ENCODE data around the gene ZNF804B.

Gene ZNF804B

DNA sequence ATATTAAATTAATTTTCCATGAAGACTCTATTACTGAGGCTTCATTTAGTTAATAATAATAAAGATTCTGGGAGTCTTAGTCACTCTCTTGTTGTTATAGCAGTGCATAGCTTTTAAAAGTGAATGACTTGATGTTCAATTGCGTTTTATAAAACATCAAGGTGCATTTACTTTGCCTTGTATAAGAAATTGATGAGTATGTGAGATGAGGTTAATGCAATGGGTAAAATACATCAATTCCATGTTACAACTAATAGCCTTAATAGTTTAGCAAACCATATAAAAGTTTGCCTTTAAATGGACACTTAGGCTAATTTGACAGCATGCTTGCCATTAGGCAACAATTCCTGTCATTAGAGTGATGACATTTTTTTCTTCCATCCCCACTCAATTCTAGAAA is 209.7 kb downstream of the ZNF804B start:
- DNase-seq (ENCODE audit: low read depth), result no peak
- TF ChIP-seq MYC (IDR thresholded peaks at IDR 0.05; ENCODE audit: low read depth, low read length), result no peak
- TF ChIP-seq, protein P1, sequence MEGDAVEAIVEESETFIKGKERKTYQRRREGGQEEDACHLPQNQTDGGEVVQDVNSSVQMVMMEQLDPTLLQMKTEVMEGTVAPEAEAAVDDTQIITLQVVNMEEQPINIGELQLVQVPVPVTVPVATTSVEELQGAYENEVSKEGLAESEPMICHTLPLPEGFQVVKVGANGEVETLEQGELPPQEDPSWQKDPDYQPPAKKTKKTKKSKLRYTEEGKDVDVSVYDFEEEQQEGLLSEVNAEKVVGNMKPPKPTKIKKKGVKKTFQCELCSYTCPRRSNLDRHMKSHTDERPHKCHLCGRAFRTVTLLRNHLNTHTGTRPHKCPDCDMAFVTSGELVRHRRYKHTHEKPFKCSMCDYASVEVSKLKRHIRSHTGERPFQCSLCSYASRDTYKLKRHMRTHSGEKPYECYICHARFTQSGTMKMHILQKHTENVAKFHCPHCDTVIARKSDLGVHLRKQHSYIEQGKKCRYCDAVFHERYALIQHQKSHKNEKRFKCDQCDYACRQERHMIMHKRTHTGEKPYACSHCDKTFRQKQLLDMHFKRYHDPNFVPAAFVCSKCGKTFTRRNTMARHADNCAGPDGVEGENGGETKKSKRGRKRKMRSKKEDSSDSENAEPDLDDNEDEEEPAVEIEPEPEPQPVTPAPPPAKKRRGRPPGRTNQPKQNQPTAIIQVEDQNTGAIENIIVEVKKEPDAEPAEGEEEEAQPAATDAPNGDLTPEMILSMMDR (IDR thresholded peaks at IDR 0.05; ENCODE audit: low read depth, low read length), result no peak
- no peak for TF ChIP-seq POLR2A (IDR thresholded peaks at IDR 0.05; ENCODE audit: extremely low read depth, insufficient read length)
- TF ChIP-seq MAX (IDR thresholded peaks at IDR 0.05; ENCODE audit: low read depth, low read length), result no peak

DNA sequence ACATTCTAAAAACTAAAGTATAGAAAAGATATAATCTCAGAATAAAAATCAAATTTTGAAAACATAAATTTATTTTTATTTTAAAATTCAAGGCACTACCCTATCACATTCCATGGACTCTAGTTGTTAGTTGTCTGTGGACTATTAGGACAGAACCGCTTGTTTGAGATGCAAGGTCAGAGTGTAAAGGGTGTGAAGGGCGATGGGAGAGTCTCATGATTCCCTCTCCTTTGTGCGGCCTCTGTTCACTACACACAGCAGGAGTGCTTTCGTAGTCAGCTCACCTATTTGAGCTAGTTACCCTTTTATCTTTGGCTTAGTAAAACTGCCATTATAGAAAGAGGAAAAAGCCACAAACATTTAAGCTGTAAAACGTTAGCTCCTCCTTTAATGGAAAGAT is 225.8 kb downstream of the ZNF804B start:
- TF ChIP-seq POLR2A (IDR thresholded peaks at IDR 0.05; ENCODE audit: extremely low read depth, insufficient read length) (no peak), MAX (IDR thresholded peaks at IDR 0.05; ENCODE audit: low read depth, low read length) (no peak), MYC (IDR thresholded peaks at IDR 0.05; ENCODE audit: low read depth, low read length) (no peak)
- TF ChIP-seq, protein P1 (IDR thresholded peaks at IDR 0.05; ENCODE audit: low read depth, low read length), result no peak
- no peak for DNase-seq (ENCODE audit: low read depth)

More for the DNA sequence above, 209.7 kb downstream of the ZNF804B start:
- no peak overlapping the region for H3K4me3 ChIP-seq (ENCODE audit: low read depth, low read length)

DNA sequence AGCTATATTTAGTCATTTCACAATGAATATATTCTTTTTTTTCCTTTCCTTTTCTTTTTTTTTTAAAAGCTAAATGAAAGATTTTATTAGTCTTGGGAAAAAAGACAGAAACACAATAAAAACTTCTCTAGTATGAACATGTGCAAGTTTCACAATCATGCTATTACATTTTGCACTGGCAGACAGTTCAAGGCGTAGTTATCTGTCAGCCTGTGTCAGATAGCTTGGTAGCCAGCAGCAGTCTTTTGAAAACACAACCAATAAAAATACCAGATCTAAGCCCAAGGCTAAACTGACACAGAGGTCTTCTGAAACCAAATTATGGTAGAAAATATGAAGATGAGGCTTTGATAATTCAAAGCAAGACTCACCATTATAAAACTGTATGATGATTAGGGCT is 241.8 kb downstream of the ZNF804B start:
- no peak for DNase-seq (ENCODE audit: low read depth)
- H3K4me3 ChIP-seq (ENCODE audit: low read depth, low read length), result no peak overlapping the region
- no peak for TF ChIP-seq POLR2A (IDR thresholded peaks at IDR 0.05; ENCODE audit: extremely low read depth, insufficient read length)
- TF ChIP-seq, protein P1 (IDR thresholded peaks at IDR 0.05; ENCODE audit: low read depth, low read length), result no peak
- no peak for TF ChIP-seq MAX (IDR thresholded peaks at IDR 0.05; ENCODE audit: low read depth, low read length)
- TF ChIP-seq MYC (IDR thresholded peaks at IDR 0.05; ENCODE audit: low read depth, low read length), result no peak

More for the DNA sequence above, 225.8 kb downstream of the ZNF804B start:
- no peak overlapping the region for H3K4me3 ChIP-seq (ENCODE audit: low read depth, low read length)

DNA sequence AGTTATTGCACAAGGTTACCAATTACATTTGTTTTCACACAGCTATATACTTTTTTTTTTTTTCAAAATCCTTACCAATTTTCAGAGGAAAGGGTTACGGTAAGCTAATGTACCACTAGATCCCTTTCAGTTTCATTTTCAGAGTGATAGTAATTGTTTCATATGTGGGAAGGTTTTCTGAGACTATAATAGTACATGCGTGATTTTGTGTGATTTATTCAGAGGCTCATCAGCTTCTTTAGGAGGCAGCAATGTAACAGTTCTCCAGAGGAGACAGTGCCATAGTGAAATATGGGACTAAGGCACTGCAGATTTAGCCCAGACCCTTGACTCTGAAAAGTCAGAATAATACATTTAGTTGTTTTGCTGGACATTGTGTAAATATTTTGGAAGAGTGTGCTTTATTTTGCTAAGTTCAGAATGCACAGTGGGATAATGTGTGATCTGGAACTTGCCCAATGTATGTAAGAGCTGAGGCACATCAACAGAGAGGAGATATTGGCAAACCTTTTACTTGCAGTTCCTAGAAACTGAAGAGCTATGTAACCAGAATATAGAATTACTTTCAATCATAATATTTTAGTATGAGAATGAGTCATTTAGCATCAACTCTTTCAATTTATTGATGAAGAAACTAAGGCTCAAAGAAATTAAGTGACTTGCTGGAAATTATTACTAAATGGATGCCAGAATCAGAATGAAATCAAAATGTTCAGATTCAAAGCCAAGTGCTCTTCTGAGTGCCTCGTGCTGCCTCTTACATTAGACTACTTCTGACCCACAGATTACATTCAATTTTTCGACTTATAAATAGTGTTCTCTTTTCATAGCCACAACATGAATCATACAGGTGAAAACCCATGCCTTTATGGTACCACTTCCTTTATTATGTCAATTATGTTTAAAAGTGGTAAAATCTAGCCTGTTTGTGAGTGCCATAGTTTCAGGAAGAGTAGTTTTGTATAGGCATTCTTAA is 243.8 kb downstream of the ZNF804B start:
- TF ChIP-seq, protein P1 (IDR thresholded peaks at IDR 0.05; ENCODE audit: low read depth, low read length), result no peak
- TF ChIP-seq MYC (IDR thresholded peaks at IDR 0.05; ENCODE audit: low read depth, low read length) (no peak), MAX (IDR thresholded peaks at IDR 0.05; ENCODE audit: low read depth, low read length) (no peak), POLR2A (IDR thresholded peaks at IDR 0.05; ENCODE audit: extremely low read depth, insufficient read length) (no peak)
- no peak overlapping the region for H3K4me3 ChIP-seq (ENCODE audit: low read depth, low read length)
- DNase-seq (ENCODE audit: low read depth), result no peak

DNA sequence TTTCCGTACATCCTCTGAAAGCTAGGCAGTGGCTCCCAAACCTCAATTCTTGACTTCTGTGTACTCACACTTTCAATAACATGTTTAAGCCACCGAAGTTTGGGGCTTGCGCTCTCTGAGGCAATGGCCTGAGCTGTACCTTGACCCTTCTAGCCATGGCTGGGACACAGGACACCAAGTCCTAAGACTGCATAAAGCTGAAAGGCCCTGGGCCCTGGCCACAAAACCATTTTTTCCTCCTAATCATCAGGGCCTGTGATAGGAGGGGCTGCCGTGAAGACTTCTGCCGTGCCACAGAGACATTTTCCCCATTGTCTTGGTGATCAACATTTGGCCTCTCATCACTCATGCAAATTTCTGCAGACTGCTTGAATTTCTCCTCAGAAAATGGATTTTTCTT is 252.5 kb downstream of the ZNF804B start:
- no peak overlapping the region for H3K4me3 ChIP-seq (ENCODE audit: low read depth, low read length)
- no peak for DNase-seq (ENCODE audit: low read depth)
- TF ChIP-seq MYC (IDR thresholded peaks at IDR 0.05; ENCODE audit: low read depth, low read length) (no peak), POLR2A (IDR thresholded peaks at IDR 0.05; ENCODE audit: extremely low read depth, insufficient read length) (no peak), MAX (IDR thresholded peaks at IDR 0.05; ENCODE audit: low read depth, low read length) (no peak)
- TF ChIP-seq, protein P1 (IDR thresholded peaks at IDR 0.05; ENCODE audit: low read depth, low read length), result no peak
